Anterior cingulate cortex (tissue), 58 donors: ENCODE results near the gene NUPR1.
"Not testable (repeated sequence)": the region's sequence is repeated elsewhere in the genome, so short reads cannot be mapped to it uniquely, and the experiment has no call there.

Experiments used
- DNase-seq, 58 donors: peaks; one replicate each; lab custom pipeline; 2025; lab: John Stamatoyannopoulos, UW

The NUPR1 gene, protein sequence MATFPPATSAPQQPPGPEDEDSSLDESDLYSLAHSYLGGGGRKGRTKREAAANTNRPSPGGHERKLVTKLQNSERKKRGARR

DNA sequence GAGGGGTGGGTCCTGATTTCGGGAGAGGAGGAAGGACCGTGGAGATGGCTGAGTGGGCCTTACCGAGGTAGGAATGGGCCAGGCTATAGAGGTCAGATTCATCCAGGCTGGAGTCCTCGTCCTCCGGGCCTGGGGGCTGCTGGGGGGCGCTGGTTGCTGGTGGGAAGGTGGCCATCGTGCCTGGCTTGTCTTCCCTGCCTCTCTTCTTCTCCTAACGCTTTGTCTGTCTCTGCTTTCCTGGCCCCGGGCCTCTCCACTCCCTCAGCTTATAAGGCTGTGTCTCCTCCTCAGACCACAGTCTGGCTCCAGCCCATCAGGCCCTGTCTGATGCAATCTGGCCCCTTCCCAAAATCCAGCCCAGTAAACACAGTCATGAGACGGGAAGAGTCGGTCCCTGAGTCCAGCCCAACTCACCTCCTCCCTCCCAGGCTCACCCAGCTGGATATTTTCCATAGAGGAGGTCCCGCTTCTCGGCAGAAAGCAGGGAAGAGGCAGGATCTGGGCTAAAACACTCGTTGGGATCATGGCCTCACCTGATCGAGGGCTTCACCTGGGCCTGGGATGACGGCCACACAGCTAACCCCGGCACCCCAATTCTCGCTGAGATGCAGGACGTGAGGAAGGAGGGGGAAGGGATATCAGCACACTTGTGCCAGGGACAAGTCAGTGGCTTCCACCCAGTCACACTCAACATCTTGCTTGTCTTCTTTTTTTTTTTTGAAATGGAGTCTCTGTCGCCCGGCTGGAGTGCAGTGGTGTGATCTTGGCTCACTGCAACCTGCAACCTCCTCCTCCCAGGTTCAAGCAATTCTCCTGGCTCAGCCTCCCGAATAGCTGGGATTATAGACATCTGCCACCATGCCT is at the start of gene NUPR1:
Gene NUPR1, minus strand, starts transcription at position 242 of the 864 bp plus-strand sequence. Its CDS starts 67 bp downstream, at position 175.
- DNase-seq: peak in 52 of 58 donors; percentile 3 to 83 (median 39)

DNA sequence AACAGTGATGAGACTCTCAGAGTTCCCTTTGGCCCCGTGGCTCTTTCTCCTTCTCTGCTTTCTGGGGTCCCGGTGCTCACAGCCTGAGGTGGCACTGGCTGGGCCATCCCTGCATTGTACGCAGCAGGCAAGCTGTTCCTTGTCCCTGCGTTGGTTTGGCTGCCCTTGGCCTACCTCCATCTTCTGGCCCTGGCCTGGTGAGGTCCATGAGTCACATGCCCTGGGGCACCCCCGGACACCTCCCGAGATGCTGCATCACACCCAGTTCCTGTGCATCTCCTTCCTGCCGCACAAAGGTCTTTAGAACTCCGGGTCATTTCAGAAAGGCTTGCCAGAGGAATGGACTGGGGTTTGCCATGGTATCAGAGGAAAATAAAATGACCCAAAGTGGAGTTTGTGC is 48.6 kb upstream of the NUPR1 start:
- no peak for DNase-seq

DNA sequence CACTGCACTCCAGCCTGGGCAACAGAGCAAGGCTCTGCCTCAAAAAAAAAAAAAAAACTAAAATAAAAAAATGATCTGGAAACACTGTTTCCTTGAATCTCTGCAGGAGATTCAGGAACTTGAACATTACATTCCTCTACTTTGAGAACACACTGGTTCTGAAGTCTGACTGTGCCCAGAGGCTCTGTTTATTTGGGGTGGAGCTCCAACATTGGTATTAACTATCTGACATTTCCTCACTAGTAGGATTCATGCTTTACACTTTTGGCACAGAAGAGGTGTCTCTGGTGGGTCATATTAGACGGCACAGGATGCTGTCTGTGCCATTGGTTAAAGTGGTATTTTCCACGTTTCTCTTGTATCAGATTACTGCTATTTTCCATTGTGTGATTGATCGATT is 47.7 kb upstream of the NUPR1 start:
- no peak for DNase-seq

DNA sequence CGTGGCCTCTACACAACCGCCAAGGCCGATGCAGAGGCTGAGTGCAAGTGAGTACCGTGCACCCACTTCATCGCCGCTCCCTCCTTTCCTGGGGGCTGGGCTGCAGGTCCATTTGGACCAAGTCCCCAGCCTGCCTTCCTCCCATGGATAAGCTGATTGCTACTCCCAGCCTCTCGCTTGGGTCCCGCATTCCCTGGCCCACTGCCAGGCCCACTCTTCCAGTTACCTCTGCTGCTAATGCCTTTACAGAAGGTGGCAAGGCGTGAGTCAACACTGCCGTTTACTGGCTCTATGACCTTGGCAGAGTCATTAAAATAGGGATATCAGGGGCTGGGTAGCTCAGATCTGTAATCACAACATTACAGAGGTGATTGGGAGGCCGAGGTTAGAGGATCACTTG is 46.9 kb upstream of the NUPR1 start:
- DNase-seq: no peak

DNA sequence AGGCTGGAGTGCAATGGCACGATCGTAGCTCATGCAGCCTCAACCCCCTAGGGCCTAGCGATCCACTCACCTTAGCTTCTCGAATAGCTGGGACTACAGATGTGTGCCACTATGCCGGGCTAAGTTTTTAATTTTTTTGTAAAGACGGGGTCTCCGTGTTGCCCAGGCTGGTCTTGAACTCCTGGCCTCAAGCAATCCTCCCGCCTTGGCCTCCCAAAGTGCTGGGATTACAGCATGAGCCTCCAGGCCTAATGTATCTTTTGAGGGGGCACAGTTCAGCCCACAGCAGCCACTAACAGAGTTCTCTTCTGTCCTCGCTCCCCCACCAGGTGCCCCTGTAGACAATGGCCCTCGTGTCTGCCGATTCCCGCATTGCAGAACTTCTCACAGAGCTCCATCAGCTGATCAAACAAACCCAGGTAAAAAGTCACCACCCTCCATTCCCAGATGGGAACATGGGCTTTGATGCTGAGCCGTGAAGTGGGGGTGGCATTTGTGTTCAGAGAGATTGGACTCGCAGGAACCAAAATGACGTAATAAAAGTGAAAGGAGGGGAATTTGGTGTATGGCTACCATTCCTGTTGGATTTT is 42.0 kb upstream of the NUPR1 start:
- DNase-seq: no peak

DNA sequence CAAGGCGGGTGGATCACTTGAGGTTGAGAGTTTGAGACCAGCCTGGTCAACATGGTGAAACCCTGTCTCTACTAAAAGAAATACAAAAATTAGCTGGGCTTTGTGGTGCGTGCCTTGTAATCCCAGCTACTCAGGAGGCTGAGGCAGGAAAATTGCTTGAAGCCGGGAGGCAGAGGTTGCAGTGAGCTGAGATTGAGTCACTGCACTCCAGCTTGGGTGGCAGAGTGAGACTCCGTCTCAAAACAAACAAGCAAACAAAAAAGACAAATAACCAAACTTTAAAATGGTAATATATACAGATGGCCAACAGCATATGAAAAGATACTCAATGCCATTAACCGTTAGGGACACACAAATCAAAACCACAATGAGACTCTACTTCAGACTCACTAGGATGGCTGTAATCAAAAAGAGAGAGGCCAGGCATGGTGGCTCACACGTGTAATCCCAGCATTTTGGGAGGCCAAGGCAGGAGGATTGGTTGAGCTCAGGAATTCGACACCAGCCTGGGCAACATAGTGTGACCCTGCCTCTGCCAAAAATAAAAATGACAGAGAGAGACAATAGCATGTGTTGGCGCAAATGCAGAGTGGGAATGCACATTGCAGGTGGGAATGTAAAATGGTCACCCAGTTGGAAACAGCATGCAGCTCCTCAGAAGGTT is 36.8 kb upstream of the NUPR1 start:
- DNase-seq: no peak

DNA sequence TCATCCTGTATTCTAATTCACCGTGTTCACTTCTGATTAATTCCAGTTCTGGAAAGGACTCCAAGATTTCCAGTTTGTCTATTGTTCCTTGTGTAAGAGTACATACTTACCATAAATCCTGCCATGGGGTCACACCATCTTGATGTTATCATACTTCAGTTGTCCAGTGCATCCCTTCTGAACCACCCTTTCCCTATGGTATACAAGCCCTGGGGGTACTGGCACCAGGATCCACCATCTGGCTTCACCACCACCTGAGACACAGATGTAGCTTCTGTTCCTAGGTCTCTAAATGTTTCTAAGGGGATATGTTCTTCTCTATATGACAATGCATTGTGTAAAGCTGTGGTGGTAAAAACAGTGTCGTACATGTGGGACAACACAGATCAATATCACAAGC is 36.2 kb upstream of the NUPR1 start:
- no peak for DNase-seq

DNA sequence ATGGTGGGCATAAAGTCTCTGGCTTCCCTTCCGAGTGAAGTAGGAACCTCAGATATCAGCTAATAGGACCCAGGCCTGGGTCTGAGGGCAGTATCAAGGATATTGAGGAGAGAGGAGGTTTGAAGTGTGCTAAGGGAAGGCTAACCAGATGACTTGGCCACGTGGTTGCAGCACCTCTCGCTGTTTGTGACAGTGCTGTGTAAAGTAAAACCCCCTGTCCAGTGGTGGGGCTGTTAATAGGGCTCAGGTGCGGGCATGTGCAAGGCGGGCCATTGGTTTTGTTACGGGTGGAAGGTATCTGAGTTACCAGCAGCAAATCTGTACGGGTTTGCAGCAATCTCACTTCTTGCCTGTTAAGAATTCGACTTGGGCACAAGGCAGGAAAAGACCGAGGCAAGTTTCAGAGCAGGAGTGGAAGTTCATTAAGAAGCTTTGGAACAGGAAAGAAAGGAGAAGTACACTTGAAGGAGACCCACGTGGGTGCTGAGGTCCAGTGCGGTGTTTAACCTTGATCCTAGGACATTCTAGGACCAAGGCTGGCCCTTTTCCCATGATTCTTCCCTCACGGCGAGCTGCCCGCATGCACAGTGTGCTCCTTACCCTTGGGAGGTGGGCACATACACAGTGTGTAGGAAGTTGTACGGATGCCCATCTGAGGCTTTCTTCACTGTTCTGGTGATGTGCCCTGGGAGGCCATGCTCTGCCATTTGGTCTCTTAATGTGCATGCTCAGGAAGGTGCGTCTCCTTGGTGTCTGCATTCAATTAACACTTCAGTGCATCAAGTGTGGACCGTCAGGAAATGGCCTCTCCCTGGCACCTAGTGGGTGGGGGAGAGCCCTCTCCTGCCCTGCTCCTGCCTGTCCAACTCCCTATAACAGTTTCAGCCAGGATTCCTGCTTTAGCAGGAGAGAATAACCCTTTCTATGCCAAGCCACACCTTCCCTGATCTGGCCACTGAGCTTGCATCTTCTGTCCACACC is 35.3 kb upstream of the NUPR1 start:
- DNase-seq: no peak

DNA sequence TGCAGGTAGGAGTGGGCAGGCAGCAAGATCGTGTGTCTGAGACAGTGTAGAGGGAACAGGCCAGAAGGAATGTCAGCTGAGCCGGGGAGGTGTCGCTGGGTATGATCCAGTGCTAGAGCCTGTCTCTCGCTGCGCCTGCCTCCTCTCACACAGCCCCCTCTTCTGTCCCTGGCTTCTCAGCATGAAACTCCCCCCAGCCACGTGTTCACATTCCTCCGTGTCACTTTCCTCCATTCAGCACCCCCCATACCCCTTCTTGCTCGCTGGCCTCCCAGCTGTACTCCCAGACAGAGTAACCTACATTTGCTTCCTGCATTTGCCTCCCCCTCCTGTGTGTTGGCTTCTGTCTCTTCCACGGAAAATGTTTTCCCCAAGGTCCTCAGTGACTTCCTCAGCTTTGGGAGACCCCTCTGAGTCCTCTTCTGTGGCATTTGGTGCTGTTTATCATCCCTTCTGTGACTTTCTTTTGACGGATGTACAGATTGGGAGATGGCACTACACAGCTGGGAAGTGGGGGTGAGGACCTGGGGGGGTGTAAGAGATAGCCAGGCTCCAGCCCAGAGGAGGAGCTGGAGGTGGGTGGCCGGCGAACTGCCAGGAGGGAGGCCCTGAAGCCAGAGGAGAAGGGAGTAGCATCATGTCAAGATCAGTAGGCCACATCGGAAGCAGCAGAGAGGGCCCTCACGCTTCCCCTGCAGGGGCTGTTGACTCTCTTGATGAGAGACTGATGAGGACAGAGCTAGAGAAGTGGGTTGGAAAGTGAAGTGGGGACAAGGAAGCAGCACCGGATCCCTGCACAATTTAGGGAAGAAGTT is 34.1 kb upstream of the NUPR1 start:
- peak in 43 of 58 donors; percentile 4 to 75 (median 33) for DNase-seq

DNA sequence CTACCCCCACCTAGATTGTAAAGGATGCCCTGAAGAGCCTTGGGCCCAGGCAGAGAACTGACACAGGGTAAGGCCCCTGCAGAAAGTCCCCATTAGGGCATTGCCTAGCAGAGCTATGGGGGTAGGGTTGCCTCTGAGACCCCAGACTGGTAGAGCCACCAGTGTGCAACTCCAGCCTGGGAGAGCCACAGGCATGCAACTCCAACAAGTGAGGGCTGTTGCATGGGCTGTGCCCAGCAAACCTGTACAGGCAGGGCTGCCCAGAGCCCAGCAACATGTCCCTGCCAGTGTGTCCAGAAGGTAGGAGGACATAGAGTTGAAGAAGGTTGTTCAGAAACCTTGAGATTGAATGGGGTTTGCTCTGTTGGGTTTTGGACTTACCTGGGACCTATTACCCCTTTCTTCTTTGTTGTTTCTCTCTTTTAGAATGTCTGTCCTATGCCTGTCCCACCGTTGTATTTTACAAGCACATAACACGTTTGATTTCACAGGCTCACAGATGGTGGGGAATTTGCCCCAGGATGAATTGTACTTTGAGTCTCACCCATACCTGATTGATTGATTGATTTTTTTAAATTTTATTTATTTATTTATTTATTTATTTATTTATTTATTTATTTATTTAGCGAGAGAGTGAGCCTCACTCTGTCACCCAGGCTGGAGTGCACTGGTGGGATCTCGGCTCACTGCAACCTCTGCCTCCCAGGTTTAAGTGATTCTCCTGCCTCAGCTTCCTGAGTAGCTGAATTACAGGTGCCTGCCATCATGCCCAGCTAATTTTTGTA is 31.4 kb upstream of the NUPR1 start:
- no peak for DNase-seq

DNA sequence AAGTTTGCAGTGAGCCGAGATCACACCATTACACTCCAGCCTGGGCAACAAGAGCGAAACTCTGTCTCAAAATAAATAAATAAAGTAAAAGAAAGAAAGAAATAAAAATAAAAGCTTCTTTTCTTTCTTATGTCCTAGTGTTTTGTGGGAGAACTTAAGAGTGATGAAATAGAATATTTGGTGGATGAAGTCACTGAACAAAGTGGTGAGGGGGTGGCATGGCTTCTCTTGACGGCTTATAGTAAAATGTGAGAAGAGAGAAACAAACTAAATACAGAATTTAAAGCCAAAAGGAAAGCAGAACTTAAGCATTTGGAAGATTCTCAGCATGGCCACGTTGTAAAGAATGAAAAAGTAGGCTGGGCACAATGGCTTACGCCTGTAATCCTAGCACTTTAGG is 30.2 kb upstream of the NUPR1 start:
- no peak for DNase-seq

DNA sequence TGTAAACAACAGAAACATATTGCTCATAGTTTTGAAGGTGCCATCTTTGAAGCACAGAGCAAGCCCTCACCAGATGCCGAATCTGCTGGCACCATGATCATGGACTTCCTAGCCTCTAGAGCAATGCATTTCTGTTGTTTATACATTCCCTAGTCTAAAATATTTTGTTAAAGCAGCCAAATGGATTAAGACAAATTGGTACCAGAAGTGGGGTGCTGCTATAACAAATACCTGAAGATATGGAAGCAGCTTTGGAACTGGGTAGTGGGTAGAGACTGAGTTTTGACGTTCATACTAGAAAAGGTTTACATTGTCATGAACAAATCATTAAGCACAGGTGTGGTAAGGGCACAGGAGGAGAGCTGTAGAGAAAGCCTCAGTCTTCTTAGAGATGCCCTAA is 28.5 kb upstream of the NUPR1 start:
- no peak for DNase-seq

DNA sequence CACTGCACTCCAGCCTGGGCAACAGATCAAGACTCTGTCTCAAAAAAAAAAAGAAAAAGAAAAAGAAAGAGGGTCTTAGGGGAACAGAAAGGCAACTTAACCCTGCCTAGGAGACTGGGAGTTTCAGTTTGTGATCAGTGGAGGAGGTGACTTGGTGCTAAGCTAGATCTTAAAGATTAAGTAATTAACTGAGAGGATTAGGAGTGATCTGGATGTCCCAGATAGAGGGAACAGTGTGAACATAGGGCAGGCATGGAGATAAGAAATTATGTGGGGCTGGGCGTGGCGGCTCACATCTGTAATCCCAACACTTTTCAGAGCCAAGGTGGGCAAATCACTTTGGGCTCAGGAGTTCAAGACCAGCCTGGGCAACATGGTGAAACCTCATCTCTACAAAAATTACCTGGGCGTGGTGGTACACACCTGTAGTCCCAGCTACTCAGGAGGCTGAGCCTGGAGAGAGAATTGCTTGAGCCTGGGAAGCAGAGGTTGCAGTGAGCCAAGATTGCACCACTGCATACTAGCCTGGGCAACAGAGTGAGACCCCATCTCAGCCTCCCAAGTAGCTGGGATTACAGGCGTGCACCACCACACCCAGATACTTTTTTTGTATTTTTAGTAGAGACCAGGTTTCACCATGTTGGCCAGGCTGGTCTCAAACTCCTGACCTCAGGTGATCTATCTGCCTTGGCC is 27.6 kb upstream of the NUPR1 start:
- DNase-seq: not testable (repeated sequence)

DNA sequence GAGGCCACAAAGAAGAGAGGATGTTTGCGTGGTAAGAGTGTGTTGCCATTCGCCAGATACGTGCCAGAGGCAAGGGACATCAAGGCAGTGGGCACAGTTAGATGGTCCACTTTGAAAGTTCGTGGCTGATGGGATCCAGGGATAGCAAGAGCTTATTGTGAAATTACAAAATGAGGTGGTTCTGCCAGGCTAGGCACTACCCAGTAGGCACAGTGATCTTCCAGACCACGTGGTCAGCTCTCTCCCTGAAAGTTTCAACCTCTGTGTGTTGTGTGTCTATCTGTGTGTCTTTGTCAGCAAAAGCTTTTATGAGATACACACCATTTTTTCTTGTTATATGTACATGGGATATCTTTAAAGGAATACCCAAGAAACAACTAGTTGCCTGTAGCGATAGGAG is 24.4 kb upstream of the NUPR1 start:
- no peak for DNase-seq

DNA sequence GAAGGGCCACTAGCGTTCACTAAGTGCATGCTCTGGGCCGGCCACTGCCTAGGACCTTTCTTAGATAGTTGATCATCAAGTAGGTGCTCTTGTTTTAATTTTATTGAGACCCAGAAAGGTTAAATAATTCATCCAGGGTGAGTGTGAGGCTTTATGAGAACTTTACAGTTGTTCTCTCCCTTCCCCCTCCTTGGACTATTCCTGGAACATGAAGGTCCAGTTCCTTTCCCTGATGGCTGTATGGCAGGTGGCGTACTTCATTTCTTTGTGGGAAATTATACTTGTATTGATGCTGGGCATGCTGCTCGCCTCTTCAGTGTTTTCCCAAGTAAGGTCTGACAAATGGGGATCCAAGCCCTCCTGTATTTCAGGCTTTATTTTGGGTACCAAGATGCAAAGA is 23.4 kb upstream of the NUPR1 start:
- no peak for DNase-seq

DNA sequence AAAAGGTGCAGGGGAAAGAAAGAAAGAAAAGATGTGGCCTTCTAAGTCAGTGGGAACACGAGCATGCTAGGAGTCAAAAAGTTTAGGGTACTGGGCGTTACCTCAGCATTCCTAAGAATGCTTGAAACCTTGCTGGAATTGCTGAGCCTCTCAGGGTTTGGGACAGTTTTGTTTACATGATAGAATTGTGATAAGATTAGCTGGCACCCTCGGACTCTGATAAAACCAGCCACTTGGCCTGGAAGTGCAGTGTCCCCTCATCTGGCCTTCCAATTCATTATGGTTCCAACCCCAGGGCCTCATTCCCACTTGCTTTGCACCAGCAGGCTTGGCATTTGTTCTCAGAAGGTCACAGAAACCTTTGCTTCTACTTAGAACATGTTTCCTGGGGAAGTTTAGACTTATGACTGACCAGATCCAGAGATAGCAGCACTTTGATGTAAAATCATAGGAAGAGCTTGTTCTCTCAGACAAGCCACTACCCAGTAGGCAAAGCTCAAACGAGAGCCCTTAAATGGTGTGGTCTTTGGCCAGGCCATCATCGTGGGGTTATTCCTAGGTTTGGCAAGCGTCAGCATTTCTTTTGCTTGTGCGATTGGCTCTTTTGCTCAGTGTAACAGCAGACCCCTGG is 22.9 kb upstream of the NUPR1 start:
- no peak for DNase-seq

DNA sequence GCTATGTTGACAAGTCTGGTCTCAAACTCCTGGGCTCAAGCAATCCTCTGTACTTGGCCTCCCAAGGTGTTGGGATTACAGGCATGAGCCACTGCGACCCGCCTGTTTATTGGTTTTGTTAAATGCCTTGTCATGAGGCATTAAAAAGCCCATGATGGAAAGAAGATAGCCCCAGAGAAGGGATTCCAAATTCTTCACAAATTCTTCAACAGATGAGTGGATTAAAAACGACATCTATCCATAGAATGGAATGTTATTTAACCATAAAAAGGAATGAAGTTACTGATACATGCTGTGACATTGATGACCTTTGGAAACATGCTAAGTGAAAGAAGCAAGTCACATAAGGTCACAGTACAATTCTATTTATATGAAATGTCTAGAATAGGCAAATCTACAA is 19.7 kb upstream of the NUPR1 start:
- no peak for DNase-seq
